GM23248 (cell line): ENCODE results near the gene KCTD15. TPM values are rescaled to one million over a fixed set of nuclear protein-coding genes. Genes with fewer than 3 reads are reported as not detected.

Source experiments
- DNase-seq: peaks from one replicate; pipeline ENCODE4 v3.0.0-alpha.2; 2015
- H2AFZ ChIP-seq: fragments of 200-600 bp; sonication (generic); 2 replicates; pipeline ENCODE4 v1.6.1; 2016; ENCODE audit warnings: antibody characterized with exemption
- H3F3A ChIP-seq: fragments of 200-600 bp; sonication (generic); 2 replicates; pipeline ENCODE4 v1.6.1; 2016; ENCODE audit warnings: mild to moderate bottlenecking, antibody characterized with exemption, mixed run types; ENCODE audit not compliant: insufficient read depth
- H3K27ac ChIP-seq: fragments of 200-600 bp; sonication (generic); 2 replicates; pipeline ENCODE4 v1.5.1; 2016; ENCODE audit warnings: mild to moderate bottlenecking
- H3K27me3 ChIP-seq: fragments of 200-600 bp; sonication (generic); replicated peaks from 2 replicates; pipeline ENCODE4 v1.6.1; 2016; ENCODE audit warnings: mild to moderate bottlenecking; ENCODE audit not compliant: insufficient read depth
- H3K36me3 ChIP-seq: fragments of 200-600 bp; sonication (generic); 2 replicates; pipeline ENCODE4 v1.6.1; 2016; ENCODE audit warnings: low read depth, mild to moderate bottlenecking
- H3K4me1 ChIP-seq: fragments of 200-600 bp; sonication (generic); 2 replicates; pipeline ENCODE4 v1.6.1; 2016; ENCODE audit warnings: mild to moderate bottlenecking; ENCODE audit not compliant: insufficient read depth
- H3K4me2 ChIP-seq: fragments of 200-600 bp; sonication (generic); one replicate; pipeline ENCODE4 v1.6.1; 2016; ENCODE audit warnings: mild to moderate bottlenecking; ENCODE audit not compliant: unreplicated experiment
- H3K4me3 ChIP-seq: fragments of 200-600 bp; sonication (generic); 2 replicates; pipeline ENCODE4 v1.5.1; 2016; ENCODE audit warnings: mild to moderate bottlenecking
- H3K79me2 ChIP-seq: fragments of 200-600 bp; sonication (generic); 2 replicates; pipeline ENCODE4 v1.6.1; 2016; ENCODE audit warnings: mild to moderate bottlenecking; ENCODE audit not compliant: insufficient read depth
- H3K9ac ChIP-seq: fragments of 200-600 bp; sonication (generic); 2 replicates; pipeline ENCODE4 v1.6.1; 2016; ENCODE audit warnings: mild to moderate bottlenecking
- H3K9me2 ChIP-seq: fragments of 200-600 bp; sonication (generic); 2 replicates; pipeline ENCODE4 v1.6.1; 2016; ENCODE audit warnings: mixed run types, mild to moderate bottlenecking, moderate library complexity; ENCODE audit not compliant: insufficient read depth
- H3K9me3 ChIP-seq: fragments of 200-600 bp; sonication (generic); one replicate; pipeline ENCODE4 v1.6.1; 2017; ENCODE audit warnings: low read depth
- H4K20me1 ChIP-seq: fragments of 200-600 bp; sonication (generic); 2 replicates; pipeline ENCODE4 v1.6.0; 2016; ENCODE audit not compliant: insufficient read depth
- EZH2 ChIP-seq: fragments of 200-600 bp; sonication (generic); IDR thresholded peaks from 2 replicates; pipeline ENCODE4 v1.6.1; 2018; ENCODE audit warnings: antibody characterized with exemption, mild to moderate bottlenecking; ENCODE audit not compliant: insufficient read depth, poor library complexity, severe bottlenecking
- EZH2phosphoT487 ChIP-seq: fragments of 200-600 bp; sonication (generic); IDR thresholded peaks from 2 replicates; pipeline ENCODE4 v1.6.1; 2018; ENCODE audit warnings: antibody characterized with exemption, moderate library complexity, mild to moderate bottlenecking, low read depth; ENCODE audit not compliant: insufficient read depth
- whole genome bisulfite sequencing, 2 experiments: methylation state at CpG; one replicate each; pipeline ENCODE4 v1.1.6; 2015 to 2017; ENCODE audit warnings: low lambda C conversion rate in 2 of 2, low coverage in 1 of 2; ENCODE audit errors: missing lambda C conversion rate in 2 of 2; 5-methylcytosine and 5-hydroxymethylcytosine counted together
- in situ Hi-C: fragments of 300-500 bp; cut with MboI; formaldehyde crosslinking; loops from 2 replicates; pipeline ENCODE4 v1.15.0; 2020
- polyA plus RNA-seq: library from polyadenylated mRNA; unstranded; fragments of >200 nt; fragmentation: Nextera tagmentation; extraction: Ambion mirVana; gene quantifications from 2 replicates; pipeline ENCODE4 v1.2.1, GENCODE V29; 2016
- total RNA-seq: library from RNA; depleted of rRNA; stranded (reverse); fragments of >200 nt; shearing (Covaris generic); gene quantifications from 2 replicates; pipeline ENCODE4 v1.2.3, GENCODE V29; 2014

KCTD15 gene
- total and polyA plus RNA-seq, 2 experiments from 2014 or later = 7.5 to 117 TPM

GRCh38 chr19:33812388-33813330 is 16.0 kb downstream of the KCTD15 start:
- in situ Hi-C loops = no loop called here
- TF ChIP-seq EZH2phosphoT487 (no peak), EZH2 (no peak)
- H3K27me3 ChIP-seq = no peaks in the 10 kb centered on the region
- H3K9ac ChIP-seq = no peak overlapping the region
- no peaks in the 10 kb centered on the region for H3K9me2 ChIP-seq
- no peaks in the 10 kb centered on the region for H4K20me1 ChIP-seq
- H3K4me3 ChIP-seq = no peak overlapping the region
- H3K36me3 ChIP-seq = no peaks in the 10 kb centered on the region
- H3K27ac ChIP-seq = no peak overlapping the region
- H3K4me1 ChIP-seq = no peaks in the 10 kb centered on the region
- no peaks in the 10 kb centered on the region for H3K79me2 ChIP-seq
- 91 to 95% methylated on average over 21 to 28 of the region's 28 CpGs for WGBS, 2 experiments
- no peaks in the 10 kb centered on the region for H3K9me3 ChIP-seq
- no peak overlapping the region for H2AFZ ChIP-seq
- no peak overlapping the region for H3K4me2 ChIP-seq
- H3F3A ChIP-seq = no peaks in the 10 kb centered on the region
- no peak for DNase-seq

GRCh38 chr19:33813391-33814101 is 16.9 kb downstream of the KCTD15 start:
- no peak overlapping the region for H3K4me2 ChIP-seq
- no peaks in the 10 kb centered on the region for H3K79me2 ChIP-seq
- no peak overlapping the region for H3K27ac ChIP-seq
- 85 to 89% methylated on average over 13 to 16 of the region's 16 CpGs for WGBS, 2 experiments
- no peak overlapping the region for H3K4me3 ChIP-seq
- H3K4me1 ChIP-seq = no peaks in the 10 kb centered on the region
- H3K9me2 ChIP-seq = no peaks in the 10 kb centered on the region
- no peaks in the 10 kb centered on the region for H3F3A ChIP-seq
- DNase-seq = no peak
- H3K9ac ChIP-seq = no peak overlapping the region
- H4K20me1 ChIP-seq = no peaks in the 10 kb centered on the region
- no peaks in the 10 kb centered on the region for H3K9me3 ChIP-seq
- in situ Hi-C loops = no loop called here
- no peak for TF ChIP-seq EZH2phosphoT487
- no peak for TF ChIP-seq EZH2
- H2AFZ ChIP-seq = no peak overlapping the region
- no peaks in the 10 kb centered on the region for H3K27me3 ChIP-seq
- H3K36me3 ChIP-seq = no peaks in the 10 kb centered on the region

GRCh38 chr19:33814181-33815165 is 17.8 kb downstream of the KCTD15 start:
- no peak for TF ChIP-seq EZH2
- no peak for TF ChIP-seq EZH2phosphoT487
- no peak overlapping the region for H2AFZ ChIP-seq
- 91 to 92% methylated on average over 21 of the region's 21 CpGs for WGBS, 2 experiments

More at GRCh38 chr19:33814181-33815165, 17.8 kb downstream of the KCTD15 start:
- no peaks in the 10 kb centered on the region for H3K36me3 ChIP-seq
- no peak for DNase-seq
- no peaks in the 10 kb centered on the region for H3K79me2 ChIP-seq
- H3K9me2 ChIP-seq = no peaks in the 10 kb centered on the region
- in situ Hi-C loops = no loop called here
- 0 out of 2 replicates have a peak, but pooled peaks cover 2% of the 10 kb centered on the region for H3K4me1 ChIP-seq
- no peaks in the 10 kb centered on the region for H3F3A ChIP-seq
- H3K27me3 ChIP-seq = no peaks in the 10 kb centered on the region
- no peaks in the 10 kb centered on the region for H3K9me3 ChIP-seq
- no peak overlapping the region for H3K27ac ChIP-seq
- H3K4me3 ChIP-seq = no peak overlapping the region
- no peaks in the 10 kb centered on the region for H4K20me1 ChIP-seq
- no peak overlapping the region for H3K4me2 ChIP-seq
- H3K9ac ChIP-seq = no peak overlapping the region
